Breast epithelium (tissue), 3 donors: Measurements from ENCODE around the gene TNNT1.

Experiments
- POLR2A ChIP-seq: fragments of 450-650 bp; IDR thresholded peaks from one replicate; pipeline ENCODE4 v1.6.1; 2016; ENCODE audit warnings: antibody characterized with exemption, mild to moderate bottlenecking, moderate library complexity
- TF ChIP-seq, protein P1 (sequence below), 3 donors: fragments of 450-650 bp; IDR thresholded peaks; one replicate each; pipeline ENCODE4 v1.5.1; 2016 to 2017; ENCODE audit warnings: antibody characterized with exemption in 3 of 3, mild to moderate bottlenecking in 3 of 3, moderate library complexity in 3 of 3

DNA sequence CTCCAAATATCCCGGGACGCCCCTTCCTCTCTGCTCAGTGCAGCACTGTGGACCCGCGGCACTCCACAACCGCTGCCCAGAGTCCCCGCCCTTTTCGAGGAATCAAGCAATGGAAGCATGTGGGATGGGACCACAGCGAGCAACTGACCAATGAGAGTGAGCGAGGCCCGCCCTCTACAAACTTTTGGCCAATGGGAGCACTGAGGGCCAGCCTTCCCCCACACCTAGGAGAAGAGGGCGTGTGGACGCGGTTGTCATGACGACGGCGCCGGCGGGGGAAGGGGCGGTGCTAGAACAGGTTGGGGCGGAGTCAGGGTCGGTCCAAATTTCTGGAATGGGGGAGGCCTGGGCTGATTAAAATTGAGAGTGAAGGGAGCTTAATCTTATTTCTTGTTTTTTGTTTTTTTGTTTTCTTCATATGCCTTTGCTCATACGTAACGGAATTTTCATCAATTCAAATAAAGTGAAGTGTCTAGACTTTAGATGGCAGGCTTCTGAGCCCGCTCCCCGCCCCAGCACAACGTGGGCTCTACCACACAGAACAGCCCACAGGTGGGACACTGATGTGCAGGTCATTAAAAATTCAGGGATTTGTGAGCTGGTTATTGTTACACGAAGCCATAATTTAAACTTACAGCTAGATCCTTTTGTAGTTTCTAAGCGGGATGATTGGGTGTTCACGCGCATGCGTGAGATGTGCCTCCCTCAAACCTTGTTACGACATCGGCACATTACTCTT, 17.7 kb upstream of the TNNT1 start, which contains the start of gene DNAAF3:
- TF ChIP-seq, protein P1, sequence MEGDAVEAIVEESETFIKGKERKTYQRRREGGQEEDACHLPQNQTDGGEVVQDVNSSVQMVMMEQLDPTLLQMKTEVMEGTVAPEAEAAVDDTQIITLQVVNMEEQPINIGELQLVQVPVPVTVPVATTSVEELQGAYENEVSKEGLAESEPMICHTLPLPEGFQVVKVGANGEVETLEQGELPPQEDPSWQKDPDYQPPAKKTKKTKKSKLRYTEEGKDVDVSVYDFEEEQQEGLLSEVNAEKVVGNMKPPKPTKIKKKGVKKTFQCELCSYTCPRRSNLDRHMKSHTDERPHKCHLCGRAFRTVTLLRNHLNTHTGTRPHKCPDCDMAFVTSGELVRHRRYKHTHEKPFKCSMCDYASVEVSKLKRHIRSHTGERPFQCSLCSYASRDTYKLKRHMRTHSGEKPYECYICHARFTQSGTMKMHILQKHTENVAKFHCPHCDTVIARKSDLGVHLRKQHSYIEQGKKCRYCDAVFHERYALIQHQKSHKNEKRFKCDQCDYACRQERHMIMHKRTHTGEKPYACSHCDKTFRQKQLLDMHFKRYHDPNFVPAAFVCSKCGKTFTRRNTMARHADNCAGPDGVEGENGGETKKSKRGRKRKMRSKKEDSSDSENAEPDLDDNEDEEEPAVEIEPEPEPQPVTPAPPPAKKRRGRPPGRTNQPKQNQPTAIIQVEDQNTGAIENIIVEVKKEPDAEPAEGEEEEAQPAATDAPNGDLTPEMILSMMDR (IDR thresholded peaks at IDR 0.05), result peak in 1 of 3 donors; percentile 19
- TF ChIP-seq POLR2A, result no peak
